ENCODE data around the gene PARVA. TPM values are rescaled to one million over a fixed set of nuclear protein-coding genes. Genes with fewer than 3 reads are reported as not detected.

Gene PARVA
- total RNA-seq (2021): 31.5 and 41.2 TPM in 2 replicates
- Bru-seq, nascent RNA: percentile 73 among the genes with signal in this experiment
- percentile 68 among the genes with signal in this experiment for BruChase-seq, experiment 1, labeled RNA remaining after a 2-hour chase
- percentile 66 among the genes with signal in this experiment for BruChase-seq, experiment 2, labeled RNA remaining after a 6-hour chase
- long read RNA-seq, full-length matches to known transcripts: 22 of 35 reads
- long read RNA-seq, partial matches to known transcripts: 0 of 35 reads
- long read RNA-seq, other reads (novel, unspliced or antisense): 13 of 35 reads

- H3K27me3 ChIP-seq (ENCODE audit: insufficient read depth, low read depth): no peaks in the 10 kb centered on the region
- BruUV-seq (replicated peaks): no TSS peak
- H3K79me2 ChIP-seq (ENCODE audit: low read depth): peaks cover 7% of the 10 kb centered on the region; the same call in 1 of the 2 replicates
- H3K4me1 ChIP-seq (replicated peaks; ENCODE audit: insufficient read depth): no peaks in the 10 kb centered on the region; the same call in 1 of the 2 replicates
- POLR2A ChIA-PET (ENCODE audit: unreplicated experiment): interaction anchor here (0.6 kb wide), 2 partner anchors 301 to 542 kb away, joined by 4 to 5 read pairs; no protein-coding TSS in a partner anchor
- H3K4me3 ChIP-seq: peak within 1 kb of the TSS; percentile 74
- peak within 1 kb of the TSS; percentile 94 for H2AFZ ChIP-seq
- H4K20me1 ChIP-seq (ENCODE audit: insufficient read depth): no peaks in the 10 kb centered on the region
- H3K36me3 ChIP-seq (ENCODE audit: low read depth): no peaks in the 10 kb centered on the region
- H3K9me3 ChIP-seq (ENCODE audit: insufficient read depth, low read depth): no peaks in the 10 kb centered on the region
- intact Hi-C loops (cut with micrococcal nuclease; ENCODE audit: unreplicated experiment): no loop called here
- H3K4me2 ChIP-seq: peak within 1 kb of the TSS; percentile 91
- peak within 1 kb of the TSS; percentile 66 for H3K27ac ChIP-seq
- H3F3A ChIP-seq (ENCODE audit: insufficient read depth, low read depth): peaks cover 10% of the 10 kb centered on the region; the same call in 1 of the 2 replicates
- TF ChIP-seq, protein P1, sequence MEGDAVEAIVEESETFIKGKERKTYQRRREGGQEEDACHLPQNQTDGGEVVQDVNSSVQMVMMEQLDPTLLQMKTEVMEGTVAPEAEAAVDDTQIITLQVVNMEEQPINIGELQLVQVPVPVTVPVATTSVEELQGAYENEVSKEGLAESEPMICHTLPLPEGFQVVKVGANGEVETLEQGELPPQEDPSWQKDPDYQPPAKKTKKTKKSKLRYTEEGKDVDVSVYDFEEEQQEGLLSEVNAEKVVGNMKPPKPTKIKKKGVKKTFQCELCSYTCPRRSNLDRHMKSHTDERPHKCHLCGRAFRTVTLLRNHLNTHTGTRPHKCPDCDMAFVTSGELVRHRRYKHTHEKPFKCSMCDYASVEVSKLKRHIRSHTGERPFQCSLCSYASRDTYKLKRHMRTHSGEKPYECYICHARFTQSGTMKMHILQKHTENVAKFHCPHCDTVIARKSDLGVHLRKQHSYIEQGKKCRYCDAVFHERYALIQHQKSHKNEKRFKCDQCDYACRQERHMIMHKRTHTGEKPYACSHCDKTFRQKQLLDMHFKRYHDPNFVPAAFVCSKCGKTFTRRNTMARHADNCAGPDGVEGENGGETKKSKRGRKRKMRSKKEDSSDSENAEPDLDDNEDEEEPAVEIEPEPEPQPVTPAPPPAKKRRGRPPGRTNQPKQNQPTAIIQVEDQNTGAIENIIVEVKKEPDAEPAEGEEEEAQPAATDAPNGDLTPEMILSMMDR (conservative IDR thresholded peaks at IDR 0.05): no peak
- TF ChIP-seq EZH2 (IDR thresholded peaks at IDR 0.05; ENCODE audit: low read depth): no peak
- peak; percentile 43 to 66 for DNase-seq
- no peaks in the 10 kb centered on the region for H3K9me2 ChIP-seq (ENCODE audit: insufficient read depth)
- CTCF ChIA-PET: interaction anchor here (0.6 to 0.7 kb wide), 2 partner anchors 90 to 303 kb away, joined by 3 to 4 read pairs; no protein-coding TSS in a partner anchor
These were observed at the start of gene PARVA for GRCh38 chr11:12377106-12377823. Gene PARVA (plus strand): TSS chr11:12377571. CDS start chr11:12377648, 77 bp downstream.

- intact Hi-C loops (cut with micrococcal nuclease; ENCODE audit: unreplicated experiment): no loop called here
- H3K79me2 ChIP-seq (ENCODE audit: low read depth): no peaks in the 10 kb centered on the region
- H2AFZ ChIP-seq: no peak overlapping the region
- H3K36me3 ChIP-seq (ENCODE audit: low read depth): no peaks in the 10 kb centered on the region
- H3K27me3 ChIP-seq (ENCODE audit: insufficient read depth, low read depth): no peaks in the 10 kb centered on the region
- H3K4me1 ChIP-seq (replicated peaks; ENCODE audit: insufficient read depth): no peaks in the 10 kb centered on the region
- no peaks in the 10 kb centered on the region for H4K20me1 ChIP-seq (ENCODE audit: insufficient read depth)
- DNase-seq: no peak
- no TSS peak for BruUV-seq (replicated peaks)
- CTCF ChIA-PET: no interaction called here
- no peaks in the 10 kb centered on the region for H3K9me2 ChIP-seq (ENCODE audit: insufficient read depth)
- no peak overlapping the region for H3K4me3 ChIP-seq
- POLR2A ChIA-PET (ENCODE audit: unreplicated experiment): no interaction called here
- H3K27ac ChIP-seq: no peak overlapping the region
- H3K9me3 ChIP-seq (ENCODE audit: insufficient read depth, low read depth): no peaks in the 10 kb centered on the region
- TF ChIP-seq, protein P1 (conservative IDR thresholded peaks at IDR 0.05): no peak
- no peak for TF ChIP-seq EZH2 (IDR thresholded peaks at IDR 0.05; ENCODE audit: low read depth)
- no peak overlapping the region for H3K4me2 ChIP-seq
- no peaks in the 10 kb centered on the region; the same call in 1 of the 2 replicates for H3F3A ChIP-seq (ENCODE audit: insufficient read depth, low read depth)
These were observed 48.2 kb upstream of the PARVA start for GRCh38 chr11:12329169-12329568.

GRCh38 chr11:12329797-12330196, 47.6 kb upstream of the PARVA start:
- H3K4me3 ChIP-seq: no peak overlapping the region
- no peaks in the 10 kb centered on the region for H3K27me3 ChIP-seq (ENCODE audit: insufficient read depth, low read depth)
- H3K27ac ChIP-seq: no peak overlapping the region
- no peak overlapping the region for H3K4me2 ChIP-seq
- no TSS peak for BruUV-seq (replicated peaks)
- H2AFZ ChIP-seq: no peak overlapping the region
- H3K36me3 ChIP-seq (ENCODE audit: low read depth): no peaks in the 10 kb centered on the region
- H3K79me2 ChIP-seq (ENCODE audit: low read depth): no peaks in the 10 kb centered on the region
- no peak for TF ChIP-seq EZH2 (IDR thresholded peaks at IDR 0.05; ENCODE audit: low read depth)
- TF ChIP-seq, protein P1 (conservative IDR thresholded peaks at IDR 0.05): no peak
- ChIA-PET POLR2A (ENCODE audit: unreplicated experiment) (no interaction called here), CTCF (interaction anchor here (0.6 kb wide), 1 partner anchor 11 kb away, joined by 6 read pairs; no protein-coding TSS in a partner anchor)
- H4K20me1 ChIP-seq (ENCODE audit: insufficient read depth): no peaks in the 10 kb centered on the region
- no peaks in the 10 kb centered on the region for H3K9me3 ChIP-seq (ENCODE audit: insufficient read depth, low read depth)
- H3K9me2 ChIP-seq (ENCODE audit: insufficient read depth): no peaks in the 10 kb centered on the region
- H3K4me1 ChIP-seq (replicated peaks; ENCODE audit: insufficient read depth): no peaks in the 10 kb centered on the region
- no peaks in the 10 kb centered on the region; the same call in 1 of the 2 replicates for H3F3A ChIP-seq (ENCODE audit: insufficient read depth, low read depth)
- DNase-seq: no peak
- intact Hi-C loops (cut with micrococcal nuclease; ENCODE audit: unreplicated experiment): loop anchor here (5.0 to 10.0 kb wide), 3 partner anchors 165 to 343 kb away; partner anchors contain the start of gene TEAD1
